NAMALWA (cell line): ENCODE measurements around the gene GREB1.
"Not testable (repeated sequence)": the region's sequence is repeated elsewhere in the genome, so short reads cannot be mapped to it uniquely, and the experiment has no call there.

Experiments
- DNase-seq: peaks from one replicate; pipeline ENCODE4 v3.0.0-alpha.2; 2015; ENCODE audit warnings: low spot score

Gene GREB1

GRCh38 chr2:11635141-11635540 lies 101.3 kb downstream of the GREB1 start:
- no peak for DNase-seq

DNA sequence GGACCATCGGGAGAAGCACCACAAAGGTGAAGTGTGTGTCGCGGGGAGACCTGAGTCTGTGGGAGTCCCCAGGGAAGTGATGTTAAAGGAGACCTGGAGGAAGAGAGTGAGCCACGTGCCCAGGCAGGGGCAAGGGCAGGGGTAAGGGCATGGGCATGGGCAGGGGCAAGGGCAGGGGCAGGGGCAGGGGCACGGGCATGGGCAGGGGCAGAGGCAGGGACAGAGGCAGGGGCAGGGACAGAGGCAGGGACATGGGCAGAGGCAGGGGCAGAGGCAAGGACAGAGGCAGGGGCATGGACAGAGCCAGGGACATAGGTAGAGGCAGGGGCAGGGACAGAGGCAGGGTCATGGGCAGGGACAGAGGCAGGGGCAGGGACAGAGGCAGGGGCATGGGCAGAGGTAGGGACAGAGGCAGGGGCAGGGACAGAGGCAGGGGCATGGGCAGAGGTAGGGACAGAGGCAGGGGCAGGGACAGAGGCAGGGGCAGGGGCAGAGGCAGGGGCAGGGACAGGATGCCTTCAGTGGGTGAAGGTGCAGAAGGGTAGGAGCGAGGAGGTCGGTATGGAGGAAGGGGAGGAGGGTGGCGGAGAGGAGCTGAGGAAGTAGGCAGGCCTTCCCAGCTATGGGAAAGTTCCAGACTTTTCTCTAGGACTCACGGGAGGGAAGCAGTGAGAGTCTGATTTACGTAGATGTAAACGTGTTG lies 102.9 kb downstream of the GREB1 start:
- DNase-seq = no peak

- DNase-seq = no peak
Observed at GRCh38 chr2:11637546-11637945, 103.7 kb downstream of the GREB1 start.

GRCh38 chr2:11639503-11639902 lies 105.7 kb downstream of the GREB1 start:
- no peak for DNase-seq

DNA sequence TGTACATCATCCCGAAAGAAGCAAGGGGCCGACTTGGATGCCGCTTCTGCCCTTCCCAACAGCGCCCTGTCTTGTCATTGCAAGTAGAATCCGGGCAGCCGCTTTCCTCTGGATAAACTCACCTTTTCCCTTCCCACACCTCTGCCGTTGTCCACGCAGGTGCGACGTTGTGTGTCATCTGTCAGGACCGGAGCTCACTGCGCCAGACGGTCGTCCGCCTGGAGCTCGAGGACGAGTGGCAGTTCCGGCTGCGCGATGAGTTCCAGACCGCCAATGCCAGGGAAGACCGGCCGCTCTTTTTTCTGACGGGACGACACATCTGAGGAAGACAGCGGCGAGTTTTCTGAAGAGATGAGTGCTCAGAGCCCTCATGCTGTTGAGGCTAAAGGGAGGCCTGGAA lies 106.3 kb downstream of the GREB1 start:
- DNase-seq = no peak

GRCh38 chr2:11642972-11643371 lies 109.1 kb downstream of the GREB1 start:
- DNase-seq = no peak

DNA sequence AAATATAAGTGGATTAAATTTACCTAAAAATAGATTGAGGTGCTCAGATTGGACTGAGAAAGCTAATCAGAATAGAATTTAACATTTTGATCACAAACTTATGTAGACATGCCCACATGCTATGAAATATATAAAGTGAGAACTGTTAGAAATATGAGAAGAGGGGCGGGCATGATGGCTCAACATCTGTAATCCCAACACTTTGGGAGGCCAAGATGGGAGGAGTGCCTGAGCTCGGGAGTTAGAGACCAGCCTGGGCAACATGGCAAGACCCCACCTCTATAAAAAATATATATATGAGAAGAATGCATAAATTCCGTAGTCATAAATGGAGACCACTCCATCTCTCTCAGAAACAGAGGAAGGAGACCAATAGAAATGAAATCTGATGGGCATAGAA lies 110.4 kb downstream of the GREB1 start:
- DNase-seq = no peak

GRCh38 chr2:11646530-11646929 lies 112.7 kb downstream of the GREB1 start:
- no peak for DNase-seq

GRCh38 chr2:11647834-11648600 lies 114.2 kb downstream of the GREB1 start:
- no peak for DNase-seq

DNA sequence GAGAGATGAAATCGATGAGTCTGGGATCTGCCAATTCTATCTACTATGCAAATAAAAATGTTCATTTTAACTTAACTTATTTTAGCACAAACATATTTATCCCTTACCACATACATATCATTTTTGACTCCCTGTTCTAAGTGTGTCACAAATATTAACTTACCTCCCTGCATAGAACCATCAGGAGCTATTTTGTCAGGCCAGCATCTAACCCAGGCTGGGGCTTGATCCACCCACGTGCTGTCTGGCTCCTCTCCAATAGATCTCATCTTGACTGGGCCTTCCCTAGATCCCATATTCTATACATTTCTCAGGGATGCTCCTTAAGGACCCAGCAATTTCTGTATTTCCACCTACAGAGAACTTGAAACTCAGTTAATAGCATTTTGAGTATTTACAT lies 115.2 kb downstream of the GREB1 start:
- no peak for DNase-seq

GRCh38 chr2:11651856-11652548 lies 118.2 kb downstream of the GREB1 start:
- DNase-seq = no peak

DNA sequence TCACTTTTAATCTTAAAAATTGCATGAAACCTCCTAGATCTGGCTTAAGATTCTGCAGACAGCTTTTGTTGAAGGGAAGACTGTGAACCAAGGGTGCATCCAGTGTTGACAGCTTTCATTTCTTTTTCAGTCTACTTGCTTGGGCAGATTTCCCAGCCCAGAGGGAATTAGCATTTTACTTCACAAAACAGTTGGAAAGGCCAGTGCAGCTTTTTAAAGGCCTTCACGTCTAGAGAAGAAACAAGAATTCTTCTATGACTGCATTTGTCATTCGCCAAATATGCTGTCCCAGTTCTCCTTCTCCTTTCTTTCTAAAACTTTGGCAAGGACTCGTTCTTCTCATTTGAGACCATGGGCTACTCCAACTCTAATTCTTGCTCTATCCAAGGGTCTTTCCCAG lies 118.7 kb downstream of the GREB1 start:
- DNase-seq = no peak

DNA sequence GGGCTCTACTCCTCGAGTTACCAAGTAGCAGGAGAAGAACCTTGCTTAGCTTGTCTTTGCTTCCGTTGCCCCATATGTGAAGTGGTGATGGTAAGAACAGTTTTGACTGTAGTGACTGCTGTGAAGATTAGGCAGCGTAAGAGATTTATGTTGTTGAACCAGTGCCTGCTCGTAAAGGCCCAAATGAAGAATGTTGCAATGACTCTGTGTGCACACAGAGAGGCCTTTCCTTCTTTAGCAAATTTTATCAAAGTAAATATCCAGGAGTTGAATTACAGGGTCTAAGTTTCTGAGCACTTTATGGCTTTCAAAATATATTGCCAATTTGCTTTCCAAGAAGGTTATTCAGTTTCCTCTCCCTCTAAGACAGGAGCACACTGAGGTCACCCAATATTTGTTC lies 121.7 kb downstream of the GREB1 start:
- no peak for DNase-seq

GRCh38 chr2:11656252-11656651 lies 122.4 kb downstream of the GREB1 start:
- DNase-seq = no peak

- DNase-seq = no peak
Observed at GRCh38 chr2:11656671-11657101, 122.8 kb downstream of the GREB1 start.

- DNase-seq = no peak
Observed at GRCh38 chr2:11657195-11657594, 123.3 kb downstream of the GREB1 start.

- DNase-seq = no peak
Observed at GRCh38 chr2:11657646-11658045, 123.8 kb downstream of the GREB1 start.

- DNase-seq = no peak
Observed at GRCh38 chr2:11658208-11659114, 124.6 kb downstream of the GREB1 start.

- DNase-seq = no peak
Observed at GRCh38 chr2:11659115-11659475, 125.2 kb downstream of the GREB1 start.

- DNase-seq = no peak
Observed at GRCh38 chr2:11659851-11660250, 126.0 kb downstream of the GREB1 start.

DNA sequence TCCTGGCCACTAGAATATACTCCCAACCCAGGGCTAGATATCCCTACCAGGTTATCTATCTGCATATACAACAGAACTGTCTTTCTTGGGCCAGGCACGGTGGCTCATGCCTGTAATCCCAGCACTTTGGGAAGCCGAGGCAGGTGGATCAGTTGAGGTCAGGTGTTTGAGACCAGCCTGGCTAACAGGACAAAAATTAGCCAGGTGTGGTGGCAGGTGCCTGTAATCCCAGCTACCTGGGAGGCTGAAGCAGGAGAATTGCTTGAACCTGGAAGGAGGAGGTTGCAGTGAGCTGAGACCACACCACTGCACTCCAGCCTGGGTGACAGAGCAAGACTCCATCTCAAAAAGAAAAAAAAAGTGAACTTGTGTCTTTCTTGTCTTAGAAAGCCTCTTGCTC lies 126.6 kb downstream of the GREB1 start:
- DNase-seq = not testable (repeated sequence)

DNA sequence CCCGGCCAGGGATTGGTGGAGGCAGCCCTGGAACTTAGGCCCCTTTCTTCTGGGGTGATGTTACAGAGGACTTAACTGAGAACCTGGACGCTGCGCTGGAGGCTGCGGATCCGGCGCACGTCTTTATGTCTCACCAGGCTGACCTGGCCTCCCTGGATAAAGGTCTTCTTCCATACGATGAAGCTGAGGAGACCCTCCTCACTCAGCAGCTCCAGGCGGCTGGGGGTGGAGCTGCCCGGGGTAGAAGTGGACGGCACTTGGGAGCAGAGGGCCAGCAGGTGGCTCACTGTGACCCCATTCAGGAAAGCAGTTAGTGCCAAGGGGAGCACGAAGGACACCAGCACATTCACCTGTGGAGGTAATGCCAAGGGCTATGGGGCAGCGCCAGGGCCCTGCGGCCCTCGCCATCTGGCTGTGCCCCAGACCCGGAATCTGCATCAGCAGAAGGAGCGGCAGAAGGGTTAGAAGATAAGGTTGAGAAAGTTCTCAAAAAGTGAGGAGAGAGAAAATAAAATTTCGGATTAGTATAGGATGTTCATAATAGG lies 128.1 kb downstream of the GREB1 start:
- no peak for DNase-seq
